Measurements from ENCODE around the gene EPG5. TPM values are rescaled to one million over a fixed set of nuclear protein-coding genes. Genes with fewer than 3 reads are reported as not detected.

The EPG5 gene
- total and polyA plus RNA-seq, 7 donors, result 4.4 to 19.9 (median 11.9) TPM

DNA sequence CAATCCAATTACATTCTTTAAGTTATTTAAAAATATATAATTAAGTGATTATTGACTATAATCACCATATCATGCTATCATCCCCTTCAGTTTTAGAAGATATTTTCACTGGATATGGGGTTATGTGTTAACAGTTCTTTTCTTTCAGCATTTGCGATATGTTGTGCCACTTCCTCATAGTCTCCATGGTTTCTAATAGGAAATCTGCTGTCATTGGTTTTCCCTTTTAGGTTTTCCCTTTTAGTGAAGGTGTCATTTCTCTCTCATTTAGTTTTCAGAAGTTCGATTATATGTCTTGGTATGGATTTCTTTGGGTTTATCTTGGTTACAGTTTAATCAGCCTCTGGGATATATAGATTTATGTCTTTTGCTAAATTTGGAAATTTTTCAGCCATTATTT lies 34.8 kb upstream of the EPG5 start:
- TF ChIP-seq, protein P1, sequence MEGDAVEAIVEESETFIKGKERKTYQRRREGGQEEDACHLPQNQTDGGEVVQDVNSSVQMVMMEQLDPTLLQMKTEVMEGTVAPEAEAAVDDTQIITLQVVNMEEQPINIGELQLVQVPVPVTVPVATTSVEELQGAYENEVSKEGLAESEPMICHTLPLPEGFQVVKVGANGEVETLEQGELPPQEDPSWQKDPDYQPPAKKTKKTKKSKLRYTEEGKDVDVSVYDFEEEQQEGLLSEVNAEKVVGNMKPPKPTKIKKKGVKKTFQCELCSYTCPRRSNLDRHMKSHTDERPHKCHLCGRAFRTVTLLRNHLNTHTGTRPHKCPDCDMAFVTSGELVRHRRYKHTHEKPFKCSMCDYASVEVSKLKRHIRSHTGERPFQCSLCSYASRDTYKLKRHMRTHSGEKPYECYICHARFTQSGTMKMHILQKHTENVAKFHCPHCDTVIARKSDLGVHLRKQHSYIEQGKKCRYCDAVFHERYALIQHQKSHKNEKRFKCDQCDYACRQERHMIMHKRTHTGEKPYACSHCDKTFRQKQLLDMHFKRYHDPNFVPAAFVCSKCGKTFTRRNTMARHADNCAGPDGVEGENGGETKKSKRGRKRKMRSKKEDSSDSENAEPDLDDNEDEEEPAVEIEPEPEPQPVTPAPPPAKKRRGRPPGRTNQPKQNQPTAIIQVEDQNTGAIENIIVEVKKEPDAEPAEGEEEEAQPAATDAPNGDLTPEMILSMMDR (IDR thresholded peaks at IDR 0.05), result no peak
- no peaks in the 10 kb centered on the region for H3K27me3 ChIP-seq (ENCODE audit: insufficient read depth in 3 of 3, low read length in 2 of 3)
- H3K36me3 ChIP-seq (ENCODE audit: insufficient read depth in 1 of 2, low read depth in 1 of 2), result peaks cover 0 to 12% of the 10 kb centered on the region in 2 donors
- H3K27ac ChIP-seq, result no peak overlapping the region
- H3K9me3 ChIP-seq, result no peaks in the 10 kb centered on the region
- no peak overlapping the region for H3K4me3 ChIP-seq
- intact Hi-C loops (cut with DNase I), result no loop called here
- ATAC-seq (no peak), DNase-seq (no peak)
- 92 to 95% (median 94%) methylated on average over 2 of the region's 2 CpGs for WGBS, 3 donors
- no peaks in the 10 kb centered on the region for H3K4me1 ChIP-seq

DNA sequence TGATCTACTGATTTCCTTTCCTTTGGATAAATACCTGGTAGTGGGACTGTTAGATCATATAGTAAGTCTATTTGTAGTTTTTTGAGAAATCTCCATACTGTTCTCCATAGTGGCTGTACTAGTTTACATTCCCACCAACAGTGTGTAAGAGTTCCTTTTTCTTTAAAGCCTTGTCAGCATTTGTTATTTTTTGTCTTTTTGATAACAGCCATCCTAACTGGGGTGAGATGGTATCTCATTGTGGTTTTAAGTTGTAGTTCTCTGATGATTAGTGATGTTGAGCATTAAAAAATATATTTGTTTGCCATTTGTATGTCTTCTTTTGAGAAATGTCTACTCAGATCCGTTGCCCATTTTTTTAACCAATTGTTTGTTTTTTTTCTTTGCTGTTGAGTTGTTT lies 33.9 kb upstream of the EPG5 start:
- no peak for DNase-seq
- no peaks in the 10 kb centered on the region for H3K4me1 ChIP-seq
- no peaks in the 10 kb centered on the region for H3K9me3 ChIP-seq
- H3K27me3 ChIP-seq (ENCODE audit: insufficient read depth in 3 of 3, low read length in 2 of 3), result no peaks in the 10 kb centered on the region
- TF ChIP-seq, protein P1 (IDR thresholded peaks at IDR 0.05), result no peak
- intact Hi-C loops (cut with DNase I), result no loop called here
- no peak overlapping the region for H3K27ac ChIP-seq
- WGBS, 3 donors, result 79 to 85% (median 80%) methylated on average over 1 of the region's 1 CpG
- no peak overlapping the region for H3K4me3 ChIP-seq
- ATAC-seq, result no peak
- peaks cover 0 to 12% of the 10 kb centered on the region in 2 donors for H3K36me3 ChIP-seq (ENCODE audit: insufficient read depth in 1 of 2, low read depth in 1 of 2)

DNA sequence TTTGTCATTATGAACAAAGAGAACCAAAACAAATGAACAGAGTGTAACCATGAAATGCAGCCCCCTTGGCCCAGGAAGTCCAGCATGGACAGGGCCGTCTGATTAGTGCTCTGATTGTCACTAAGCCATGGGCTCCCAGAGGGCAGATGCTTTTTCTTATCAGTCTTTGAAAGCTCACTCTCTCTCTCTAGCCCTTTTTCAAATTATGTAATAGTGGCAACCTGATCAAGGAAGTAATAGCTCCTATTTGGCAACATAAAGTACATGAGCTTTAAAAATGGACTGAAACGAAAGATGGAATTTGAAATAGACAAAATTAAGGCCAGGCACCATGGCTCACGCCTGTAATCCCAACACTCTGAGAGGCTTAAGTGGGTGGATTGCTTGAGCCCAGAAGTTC lies 32.4 kb upstream of the EPG5 start:
- WGBS, 3 donors, result 59 to 74% (median 72%) methylated on average over 3 of the region's 3 CpGs
- no peaks in the 10 kb centered on the region for H3K27me3 ChIP-seq (ENCODE audit: insufficient read depth in 3 of 3, low read length in 2 of 3)
- no peaks in the 10 kb centered on the region for H3K4me1 ChIP-seq
- TF ChIP-seq, protein P1 (IDR thresholded peaks at IDR 0.05), result no peak
- H3K9me3 ChIP-seq, result no peaks in the 10 kb centered on the region
- peaks cover 0 to 10% of the 10 kb centered on the region in 2 donors for H3K36me3 ChIP-seq (ENCODE audit: insufficient read depth in 1 of 2, low read depth in 1 of 2)
- intact Hi-C loops (cut with DNase I), result no loop called here
- no peak overlapping the region for H3K4me3 ChIP-seq
- ATAC-seq, result no peak
- DNase-seq, result no peak
- no peak overlapping the region for H3K27ac ChIP-seq

DNA sequence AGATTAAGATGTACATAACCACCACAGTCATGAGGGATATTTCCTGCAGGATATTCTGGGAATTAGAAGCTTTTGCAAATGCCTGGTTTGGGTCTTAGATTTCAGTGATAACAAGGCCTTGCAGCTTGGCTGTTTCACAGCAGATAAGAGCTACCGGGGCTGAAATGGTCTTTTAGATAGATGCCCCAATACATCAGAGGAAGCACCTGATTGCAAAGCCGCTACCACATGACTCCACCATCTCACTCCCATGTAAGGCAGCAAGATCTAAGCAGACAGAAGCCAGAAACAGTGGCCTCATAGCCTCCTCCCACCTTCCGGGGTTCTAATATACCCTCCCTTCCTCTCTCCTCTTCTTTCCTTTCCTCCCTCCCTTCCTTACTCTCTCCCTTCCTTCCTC lies 31.1 kb upstream of the EPG5 start:
- H3K4me1 ChIP-seq, result no peaks in the 10 kb centered on the region
- 73 to 84% (median 78%) methylated on average over 3 of the region's 3 CpGs for WGBS, 3 donors
- peaks cover 0 to 6% of the 10 kb centered on the region in 2 donors for H3K36me3 ChIP-seq (ENCODE audit: insufficient read depth in 1 of 2, low read depth in 1 of 2)
- H3K4me3 ChIP-seq, result no peak overlapping the region
- intact Hi-C loops (cut with DNase I), result no loop called here
- ATAC-seq (no peak), DNase-seq (no peak)
- TF ChIP-seq, protein P1 (IDR thresholded peaks at IDR 0.05), result no peak
- H3K9me3 ChIP-seq, result no peaks in the 10 kb centered on the region
- no peak overlapping the region for H3K27ac ChIP-seq
- H3K27me3 ChIP-seq (ENCODE audit: insufficient read depth in 3 of 3, low read length in 2 of 3), result no peaks in the 10 kb centered on the region

DNA sequence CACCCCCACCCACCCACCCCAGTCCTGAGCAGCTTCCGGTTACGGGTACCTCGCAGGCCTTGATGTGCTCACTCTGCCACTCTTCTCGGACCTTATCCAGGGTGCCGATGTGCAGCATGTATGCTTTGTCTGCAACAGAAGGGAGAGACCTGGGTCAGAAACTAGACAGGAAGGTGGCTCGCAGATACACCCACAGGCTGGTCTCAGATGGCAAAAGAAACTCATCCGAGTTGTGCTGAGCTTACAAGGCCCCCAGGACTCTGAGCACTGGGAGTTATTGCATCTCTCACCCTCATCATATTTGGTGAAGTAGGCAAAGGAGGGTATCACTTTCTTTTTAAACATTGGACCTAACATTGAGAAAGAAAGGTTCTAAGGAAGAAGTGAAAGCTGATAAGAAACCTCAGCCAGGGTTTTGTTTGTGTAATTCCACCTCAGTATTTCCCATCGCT lies 30.6 kb upstream of the EPG5 start:
- TF ChIP-seq, protein P1 (IDR thresholded peaks at IDR 0.05), result no peak
- no peaks in the 10 kb centered on the region for H3K27me3 ChIP-seq (ENCODE audit: insufficient read depth in 3 of 3, low read length in 2 of 3)
- DNase-seq, result no peak
- H3K27ac ChIP-seq, result no peak overlapping the region
- no peaks in the 10 kb centered on the region for H3K9me3 ChIP-seq
- H3K4me1 ChIP-seq, result no peaks in the 10 kb centered on the region
- H3K36me3 ChIP-seq (ENCODE audit: insufficient read depth in 1 of 2, low read depth in 1 of 2), result peaks cover 0 to 6% of the 10 kb centered on the region in 2 donors
- intact Hi-C loops (cut with DNase I), result no loop called here
- H3K4me3 ChIP-seq, result no peak overlapping the region
- ATAC-seq, result no peak
- 76 to 87% (median 80%) methylated on average over 8 of the region's 8 CpGs for WGBS, 3 donors

All from psoas muscle (tissue), 8 donors.